ENCODE results near the gene RPN1. TPM values are rescaled to one million over a fixed set of nuclear protein-coding genes. Genes with fewer than 3 reads are reported as not detected.

The RPN1 gene
- polyA plus RNA-seq (2013), result 114 TPM

GRCh38 chr3:128650096-128651050 lies at the start of gene RPN1:
RPN1 (minus strand) TSS chr3:128650818; CDS start chr3:128650800, 18 bp downstream.
- Histone ChIP-seq H3K27ac (ENCODE audit: insufficient read depth in 1 of 2, low read depth in 1 of 2, low read length in 2 of 2, poor library complexity in 1 of 2, severe bottlenecking in 2 of 2) (peak within 1 kb of the TSS; percentile 95 to 98), H3K27me3 (replicated peaks in 2 of 5; ENCODE audit: control insufficient read depth in 4 of 5, insufficient read depth in 5 of 5, low read length in 4 of 5) (no peaks in the 10 kb centered on the region), H3K4me3 (ENCODE audit: control insufficient read depth in 1 of 7, extremely low read depth in 1 of 7, insufficient read depth in 4 of 7, low read depth in 2 of 7, low read length in 6 of 7) (peak within 1 kb of the TSS; percentile 78 to 100 (median 96)), H3K4me1 (ENCODE audit: control extremely low read depth in 1 of 4, control insufficient read depth in 4 of 4, insufficient read depth in 4 of 4, low read length in 3 of 4) (peaks cover 12 to 34% (median 23%) of the 10 kb centered on the region in 4 experiments), H3K9me3 (ENCODE audit: control extremely low read depth in 1 of 5, control insufficient read depth in 4 of 5, insufficient read depth in 2 of 5, low read depth in 1 of 5, low read length in 4 of 5) (no peaks in the 10 kb centered on the region), H3K36me3 (ENCODE audit: control insufficient read depth in 4 of 4, insufficient read depth in 4 of 4, low read length in 3 of 4) (peaks cover 0 to 5% (median 2%) of the 10 kb centered on the region in 4 experiments)
- DNase-seq, result peak; percentile 97 to 99 (median 98)
- 0% methylated on average over 80 of the region's 96 CpGs for WGBS (ENCODE audit: insufficient coverage)
- CTCF ChIA-PET, result interaction anchor here (0.5 to 2.5 kb wide), 4 partner anchors 11 to 195 kb away, joined by 3 to 6 read pairs (median 4); no protein-coding TSS in a partner anchor
- POLR2A ChIA-PET, result interaction anchor here (0.5 to 1.6 kb wide), 5 partner anchors 8 to 185 kb away, joined by 3 to 7 read pairs (median 3); no protein-coding TSS in a partner anchor

DNA sequence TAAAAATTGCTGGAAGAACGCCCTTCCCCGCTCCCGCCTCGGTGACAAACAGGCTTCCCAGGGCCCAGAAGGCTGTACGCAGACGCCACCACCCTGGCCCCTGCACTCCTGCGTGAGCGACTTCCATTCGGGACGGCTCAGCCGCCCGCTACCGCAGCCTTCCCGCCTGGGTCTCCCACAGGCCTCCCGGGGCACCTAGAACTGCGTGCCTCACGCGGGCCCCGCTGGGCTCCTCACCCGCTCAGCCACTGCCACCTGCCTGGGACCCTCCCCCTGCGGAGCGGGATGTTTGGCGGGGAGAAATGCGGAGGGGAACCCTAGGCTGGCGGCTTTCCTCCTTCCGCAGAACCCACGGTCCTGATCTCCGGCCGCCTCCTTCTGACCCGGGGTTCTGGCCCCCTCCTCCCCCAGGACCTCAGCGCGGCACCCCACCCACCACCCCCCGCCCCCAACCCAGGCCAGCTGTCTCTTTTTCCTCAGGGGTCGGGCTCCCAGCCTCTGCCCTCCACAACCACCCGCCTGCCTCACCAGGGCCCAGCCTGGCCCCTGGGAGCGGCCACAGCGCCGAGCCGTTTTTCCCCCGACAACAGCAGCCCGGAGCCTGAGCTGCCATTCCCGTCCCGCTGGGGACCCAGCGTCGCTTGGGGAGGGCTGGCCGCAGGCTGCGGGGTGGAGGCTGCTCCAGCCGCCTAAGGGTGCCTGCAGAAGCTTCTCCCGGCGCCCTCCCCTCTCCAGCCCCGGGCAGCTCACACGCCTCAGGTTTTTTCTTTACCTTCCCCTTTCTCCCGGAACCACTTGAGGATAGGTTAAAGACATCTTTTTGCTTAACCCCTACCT lies 47.8 kb upstream of the RPN1 start:
- H3K9me3 ChIP-seq (ENCODE audit: control extremely low read depth in 1 of 5, control insufficient read depth in 4 of 5, insufficient read depth in 2 of 5, low read depth in 1 of 5, low read length in 4 of 5), result no peaks in the 10 kb centered on the region
- peak; percentile 47 to 65 (median 48) for DNase-seq
- no peaks in the 10 kb centered on the region for H3K27me3 ChIP-seq (replicated peaks in 2 of 5; ENCODE audit: control insufficient read depth in 4 of 5, insufficient read depth in 5 of 5, low read length in 4 of 5)
- peaks cover 0 to 28% (median 5%) of the 10 kb centered on the region in 4 experiments for H3K4me1 ChIP-seq (ENCODE audit: control extremely low read depth in 1 of 4, control insufficient read depth in 4 of 4, insufficient read depth in 4 of 4, low read length in 3 of 4)
- CTCF ChIA-PET, result interaction anchor here (1.2 to 1.5 kb wide), 2 partner anchors 10 to 13 kb away, joined by 3 read pairs; no protein-coding TSS in a partner anchor
- POLR2A ChIA-PET, result no interaction called here
- H3K27ac ChIP-seq (ENCODE audit: insufficient read depth in 1 of 2, low read depth in 1 of 2, low read length in 2 of 2, poor library complexity in 1 of 2, severe bottlenecking in 2 of 2), result peak overlapping the region; percentile 33 to 63
- H3K4me3 ChIP-seq (ENCODE audit: control insufficient read depth in 1 of 7, extremely low read depth in 1 of 7, insufficient read depth in 4 of 7, low read depth in 2 of 7, low read length in 6 of 7), result peak overlapping the region; percentile 60 to 84 (median 69)
- 1% methylated on average over 38 of the region's 53 CpGs for WGBS (ENCODE audit: insufficient coverage)
- no peaks in the 10 kb centered on the region for H3K36me3 ChIP-seq (ENCODE audit: control insufficient read depth in 4 of 4, insufficient read depth in 4 of 4, low read length in 3 of 4)

DNA sequence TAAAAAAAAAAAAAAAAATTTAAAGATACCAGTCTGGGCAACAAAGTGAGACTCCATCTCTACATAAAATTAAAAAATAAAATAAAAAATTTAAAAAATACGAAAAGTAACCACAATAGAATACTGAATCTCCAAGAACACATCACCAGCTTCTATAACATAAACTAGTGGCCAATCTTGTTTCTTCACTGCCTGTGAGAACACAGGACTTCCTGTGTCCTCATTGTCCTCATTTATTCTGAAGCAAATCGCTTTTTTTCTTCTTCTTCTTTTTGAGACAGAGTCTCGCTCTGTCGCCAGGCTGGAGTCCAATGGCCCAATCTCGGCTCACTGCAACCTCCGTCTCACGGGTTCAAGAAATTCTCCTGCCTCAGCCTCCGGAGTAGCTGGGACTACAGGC lies 46.7 kb upstream of the RPN1 start:
- ChIA-PET CTCF (interaction anchor here (1.5 kb wide), 1 partner anchor 12 kb away, joined by 3 read pairs; no protein-coding TSS in a partner anchor), POLR2A (no interaction called here)
- Histone ChIP-seq H3K4me3 (ENCODE audit: control insufficient read depth in 1 of 7, extremely low read depth in 1 of 7, insufficient read depth in 4 of 7, low read depth in 2 of 7, low read length in 6 of 7) (no peak overlapping the region), H3K9me3 (ENCODE audit: control extremely low read depth in 1 of 5, control insufficient read depth in 4 of 5, insufficient read depth in 2 of 5, low read depth in 1 of 5, low read length in 4 of 5) (no peaks in the 10 kb centered on the region), H3K4me1 (ENCODE audit: control extremely low read depth in 1 of 4, control insufficient read depth in 4 of 4, insufficient read depth in 4 of 4, low read length in 3 of 4) (peaks cover 0 to 24% (median 5%) of the 10 kb centered on the region in 4 experiments), H3K27me3 (replicated peaks in 2 of 5; ENCODE audit: control insufficient read depth in 4 of 5, insufficient read depth in 5 of 5, low read length in 4 of 5) (no peaks in the 10 kb centered on the region), H3K36me3 (ENCODE audit: control insufficient read depth in 4 of 4, insufficient read depth in 4 of 4, low read length in 3 of 4) (no peaks in the 10 kb centered on the region), H3K27ac (ENCODE audit: insufficient read depth in 1 of 2, low read depth in 1 of 2, low read length in 2 of 2, poor library complexity in 1 of 2, severe bottlenecking in 2 of 2) (no peak overlapping the region)
- peak in 2 of 3 donors; percentile 56 to 69 for DNase-seq
- 96% methylated on average over 7 of the region's 8 CpGs for WGBS (ENCODE audit: insufficient coverage)

GRCh38 chr3:128693696-128694095 lies 43.1 kb upstream of the RPN1 start:
- CTCF ChIA-PET, result interaction anchor here (1.1 kb wide), 1 partner anchor 13 kb away, joined by 3 read pairs; no protein-coding TSS in a partner anchor
- H3K4me1 ChIP-seq (ENCODE audit: control extremely low read depth in 1 of 4, control insufficient read depth in 4 of 4, insufficient read depth in 4 of 4, low read length in 3 of 4), result peaks cover 0 to 6% (median 2%) of the 10 kb centered on the region in 4 experiments

DNA sequence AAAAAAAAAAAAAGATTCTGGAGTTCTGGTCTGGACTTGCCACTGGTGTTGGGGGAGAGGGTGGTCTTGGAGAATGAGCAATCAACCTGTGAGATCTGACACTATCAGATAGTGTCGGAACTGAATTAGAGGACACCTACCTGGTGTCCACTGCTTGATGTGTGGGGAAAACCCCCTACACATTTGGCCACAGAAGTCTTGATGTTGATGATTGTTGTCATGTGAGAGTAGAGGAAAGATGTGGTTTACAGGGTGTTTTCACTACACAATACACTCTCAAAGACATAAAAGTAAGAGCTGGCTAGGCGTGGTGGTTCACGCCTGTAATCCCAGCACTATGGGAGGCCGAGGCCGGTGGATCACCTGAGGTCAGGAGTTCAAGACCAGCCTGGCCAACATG lies 38.4 kb upstream of the RPN1 start:
- POLR2A ChIA-PET, result interaction anchor here (0.8 kb wide), 1 partner anchor 17 kb away, joined by 3 read pairs; no protein-coding TSS in a partner anchor
- DNase-seq, result no peak

More at GRCh38 chr3:128693696-128694095, 43.1 kb upstream of the RPN1 start:
- no peak for DNase-seq
- POLR2A ChIA-PET, result no interaction called here
- WGBS (ENCODE audit: insufficient coverage), result 100% methylated on average over 1 of the region's 2 CpGs
- H3K4me3 ChIP-seq (ENCODE audit: control insufficient read depth in 1 of 7, extremely low read depth in 1 of 7, insufficient read depth in 4 of 7, low read depth in 2 of 7, low read length in 6 of 7), result no peak overlapping the region
- no peaks in the 10 kb centered on the region for H3K36me3 ChIP-seq (ENCODE audit: control insufficient read depth in 4 of 4, insufficient read depth in 4 of 4, low read length in 3 of 4)
- no peaks in the 10 kb centered on the region for H3K27me3 ChIP-seq (replicated peaks in 2 of 5; ENCODE audit: control insufficient read depth in 4 of 5, insufficient read depth in 5 of 5, low read length in 4 of 5)
- H3K9me3 ChIP-seq (ENCODE audit: control extremely low read depth in 1 of 5, control insufficient read depth in 4 of 5, insufficient read depth in 2 of 5, low read depth in 1 of 5, low read length in 4 of 5), result no peaks in the 10 kb centered on the region
- H3K27ac ChIP-seq (ENCODE audit: insufficient read depth in 1 of 2, low read depth in 1 of 2, low read length in 2 of 2, poor library complexity in 1 of 2, severe bottlenecking in 2 of 2), result no peak overlapping the region

DNA sequence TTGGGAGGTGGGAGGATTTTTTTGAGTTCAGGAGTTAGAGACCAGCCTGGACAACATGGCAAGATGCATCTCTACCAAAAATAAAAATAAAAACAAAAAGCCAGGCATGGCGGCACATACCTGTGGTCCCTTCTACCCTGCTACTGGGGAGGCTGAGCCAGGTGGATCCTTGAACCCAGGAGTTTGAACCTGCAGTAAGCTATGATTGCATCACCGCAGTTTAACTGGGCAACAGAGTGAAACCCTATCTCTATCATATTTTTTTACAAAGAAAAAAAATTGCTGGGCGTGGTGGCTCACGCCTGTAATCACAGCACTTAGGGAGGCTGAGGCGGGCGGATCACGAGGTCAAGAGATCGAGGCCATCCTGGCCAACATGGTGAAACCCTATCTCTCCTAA lies 35.8 kb upstream of the RPN1 start:
- Histone ChIP-seq H3K27ac (ENCODE audit: insufficient read depth in 1 of 2, low read depth in 1 of 2, low read length in 2 of 2, poor library complexity in 1 of 2, severe bottlenecking in 2 of 2) (no peak overlapping the region), H3K4me1 (ENCODE audit: control extremely low read depth in 1 of 4, control insufficient read depth in 4 of 4, insufficient read depth in 4 of 4, low read length in 3 of 4) (peaks cover 12 to 35% (median 28%) of the 10 kb centered on the region in 4 experiments), H3K36me3 (ENCODE audit: control insufficient read depth in 4 of 4, insufficient read depth in 4 of 4, low read length in 3 of 4) (no peaks in the 10 kb centered on the region), H3K4me3 (ENCODE audit: control insufficient read depth in 1 of 7, extremely low read depth in 1 of 7, insufficient read depth in 4 of 7, low read depth in 2 of 7, low read length in 6 of 7) (no peak overlapping the region), H3K27me3 (replicated peaks in 2 of 5; ENCODE audit: control insufficient read depth in 4 of 5, insufficient read depth in 5 of 5, low read length in 4 of 5) (no peaks in the 10 kb centered on the region), H3K9me3 (ENCODE audit: control extremely low read depth in 1 of 5, control insufficient read depth in 4 of 5, insufficient read depth in 2 of 5, low read depth in 1 of 5, low read length in 4 of 5) (no peaks in the 10 kb centered on the region)
- no peak for DNase-seq
- WGBS (ENCODE audit: insufficient coverage), result 100% methylated on average over 3 of the region's 8 CpGs
- CTCF ChIA-PET, result interaction anchor here (1.2 to 1.8 kb wide), 3 partner anchors 13 to 109 kb away, joined by 3 to 5 read pairs (median 3); no protein-coding TSS in a partner anchor
- POLR2A ChIA-PET, result no interaction called here

More for the DNA sequence above, 38.4 kb upstream of the RPN1 start:
- CTCF ChIA-PET, result interaction anchor here (0.5 to 2.1 kb wide), 5 partner anchors 9 to 470 kb away, joined by 4 to 11 read pairs (median 4); no protein-coding TSS in a partner anchor
- 86% methylated on average over 2 of the region's 5 CpGs for WGBS (ENCODE audit: insufficient coverage)
- no peaks in the 10 kb centered on the region for H3K36me3 ChIP-seq (ENCODE audit: control insufficient read depth in 4 of 4, insufficient read depth in 4 of 4, low read length in 3 of 4)
- H3K27me3 ChIP-seq (replicated peaks in 2 of 5; ENCODE audit: control insufficient read depth in 4 of 5, insufficient read depth in 5 of 5, low read length in 4 of 5), result no peaks in the 10 kb centered on the region
- no peak overlapping the region for H3K27ac ChIP-seq (ENCODE audit: insufficient read depth in 1 of 2, low read depth in 1 of 2, low read length in 2 of 2, poor library complexity in 1 of 2, severe bottlenecking in 2 of 2)
- peaks cover 4 to 16% (median 10%) of the 10 kb centered on the region in 4 experiments for H3K4me1 ChIP-seq (ENCODE audit: control extremely low read depth in 1 of 4, control insufficient read depth in 4 of 4, insufficient read depth in 4 of 4, low read length in 3 of 4)
- H3K9me3 ChIP-seq (ENCODE audit: control extremely low read depth in 1 of 5, control insufficient read depth in 4 of 5, insufficient read depth in 2 of 5, low read depth in 1 of 5, low read length in 4 of 5), result no peaks in the 10 kb centered on the region
- no peak overlapping the region for H3K4me3 ChIP-seq (ENCODE audit: control insufficient read depth in 1 of 7, extremely low read depth in 1 of 7, insufficient read depth in 4 of 7, low read depth in 2 of 7, low read length in 6 of 7)

Measured in common myeloid progenitor, CD34-positive (primary cell).